GM23338 (cell line): ENCODE results near the gene BFAR. TPM values are rescaled to one million over a fixed set of nuclear protein-coding genes. Genes with fewer than 3 reads are reported as not detected.

Experiments
- ATAC-seq: fragments of 200-7000 bp; cut with Tn5 transposase; 3 replicates; pipeline ENCODE4 v1.9.1; 2020
- DNase-seq: peaks from one replicate; pipeline ENCODE4 v3.0.0-alpha.2; 2015; ENCODE audit warnings: low spot score
- H2AFZ ChIP-seq: fragments of 200-600 bp; sonication (generic); 2 replicates; pipeline ENCODE4 v1.8.0; 2016; ENCODE audit warnings: antibody characterized with exemption, mild to moderate bottlenecking, moderate library complexity
- H3F3A ChIP-seq: fragments of 200-600 bp; sonication (generic); replicated peaks from 2 replicates; pipeline ENCODE4 v1.8.0; 2017; ENCODE audit warnings: antibody characterized with exemption, mixed run types, low read depth
- H3K27ac ChIP-seq: fragments of 200-600 bp; sonication (generic); 2 replicates; pipeline ENCODE4 v1.6.1; 2016; ENCODE audit warnings: low read depth
- H3K27me3 ChIP-seq: fragments of 200-600 bp; sonication (generic); 2 replicates; pipeline ENCODE4 v1.8.0; 2016; ENCODE audit warnings: mild to moderate bottlenecking, mixed run types, moderate library complexity; ENCODE audit not compliant: insufficient read depth
- H3K36me3 ChIP-seq: fragments of 200-600 bp; sonication (generic); 2 replicates; pipeline ENCODE4 v1.8.0; 2016; ENCODE audit warnings: mild to moderate bottlenecking; ENCODE audit not compliant: insufficient read depth
- H3K4me1 ChIP-seq: fragments of 200-600 bp; sonication (generic); 2 replicates; pipeline ENCODE4 v1.8.0; 2016; ENCODE audit warnings: mild to moderate bottlenecking, moderate library complexity; ENCODE audit not compliant: insufficient read depth
- H3K4me2 ChIP-seq: fragments of 200-600 bp; sonication (generic); 2 replicates; pipeline ENCODE4 v1.7.1; 2017; ENCODE audit warnings: mixed run types
- H3K4me3 ChIP-seq: fragments of 200-600 bp; sonication (generic); 2 replicates; pipeline ENCODE4 v1.6.1; 2016; ENCODE audit warnings: mixed run types
- H3K79me2 ChIP-seq: fragments of 200-600 bp; sonication (generic); replicated peaks from 2 replicates; pipeline ENCODE4 v1.8.0; 2017; ENCODE audit warnings: mild to moderate bottlenecking; ENCODE audit not compliant: insufficient read depth
- H3K9me2 ChIP-seq: fragments of 200-600 bp; sonication (generic); 2 replicates; pipeline ENCODE4 v1.8.0; 2017; ENCODE audit not compliant: insufficient read depth
- H4K20me1 ChIP-seq: fragments of 200-600 bp; sonication (generic); replicated peaks from 2 replicates; pipeline ENCODE4 v1.8.0; 2017; ENCODE audit warnings: mild to moderate bottlenecking; ENCODE audit not compliant: insufficient read depth
- H3K27ac Mint-ChIP-seq: 2 replicates; pipeline ENCODE4 v1.8.0; 2020; ENCODE audit warnings: inconsistent platforms, mild to moderate bottlenecking, moderate library complexity, mixed read lengths
- H3K27me3 Mint-ChIP-seq: 3 replicates; pipeline ENCODE4 v1.8.0; 2022; ENCODE audit warnings: low read depth, mild to moderate bottlenecking, moderate library complexity, mixed read lengths, inconsistent platforms; ENCODE audit not compliant: insufficient read depth, poor library complexity
- H3K36me3 Mint-ChIP-seq: 3 replicates; pipeline ENCODE4 v1.8.0; 2021; ENCODE audit warnings: low read depth, mild to moderate bottlenecking, inconsistent platforms, moderate library complexity, mixed read lengths
- H3K4me1 Mint-ChIP-seq: 3 replicates; pipeline ENCODE4 v1.8.0; 2020; ENCODE audit warnings: mild to moderate bottlenecking, inconsistent platforms, mixed read lengths
- H3K4me3 Mint-ChIP-seq: 3 replicates; pipeline ENCODE4 v1.8.0; 2021; ENCODE audit warnings: moderate library complexity, mild to moderate bottlenecking, inconsistent platforms, mixed read lengths
- H3K9me3 Mint-ChIP-seq: 3 replicates; pipeline ENCODE4 v1.8.0; 2020; ENCODE audit warnings: moderate library complexity, mild to moderate bottlenecking, inconsistent platforms, mixed read lengths
- CREB1 ChIP-seq: fragments of 250-450 bp; sonication (Bioruptor Pico); IDR thresholded peaks from 2 replicates; pipeline ENCODE4 v1.5.0; 2020; ENCODE audit warnings: low read depth, mild to moderate bottlenecking, moderate library complexity
- EZH2 ChIP-seq: fragments of 200-600 bp; sonication (generic); IDR thresholded peaks from one replicate; pipeline ENCODE4 v1.8.0; 2017; ENCODE audit warnings: antibody characterized with exemption, mild to moderate bottlenecking, low read depth; ENCODE audit not compliant: unreplicated experiment
- EZH2phosphoT487 ChIP-seq: fragments of 200-600 bp; sonication (generic); IDR thresholded peaks from one replicate; pipeline ENCODE4 v1.8.1; 2018; ENCODE audit warnings: antibody characterized with exemption; ENCODE audit not compliant: unreplicated experiment
- JUNB ChIP-seq: IDR thresholded peaks from one replicate; pipeline ENCODE4 v1.6.1; 2016; ENCODE audit warnings: antibody characterized with exemption; ENCODE audit not compliant: unreplicated experiment
- NANOG ChIP-seq: IDR thresholded peaks from 2 replicates; pipeline ENCODE4 v1.6.1; 2016; ENCODE audit warnings: antibody characterized with exemption, borderline replicate concordance
- POLR2AphosphoS5 ChIP-seq: IDR thresholded peaks from 2 replicates; pipeline ENCODE4 v1.6.1; 2016; ENCODE audit warnings: antibody characterized with exemption, low read depth
- STAT1 ChIP-seq: IDR thresholded peaks from one replicate; pipeline ENCODE4 v1.6.1; 2016; ENCODE audit warnings: antibody characterized with exemption; ENCODE audit not compliant: unreplicated experiment
- ZNF114 ChIP-seq: fragments of 250-450 bp; sonication (Bioruptor Pico); IDR thresholded peaks from 2 replicates; pipeline ENCODE4 v1.5.0; 2020; ENCODE audit warnings: mild to moderate bottlenecking, moderate library complexity
- ZNF331 ChIP-seq: fragments of 250-450 bp; sonication (Bioruptor Pico); IDR thresholded peaks from 2 replicates; pipeline ENCODE4 v1.5.0; 2020; ENCODE audit warnings: low read depth, mild to moderate bottlenecking, moderate library complexity
- polyA plus RNA-seq: library from polyadenylated mRNA; unstranded; fragments of >200 nt; fragmentation: Nextera tagmentation; extraction: Ambion mirVana; gene quantifications from 2 replicates; pipeline ENCODE4 v1.2.1, GENCODE V29; 2016
- total RNA-seq: library from RNA; depleted of rRNA; stranded (reverse); fragments of >200 nt; shearing (Covaris generic); gene quantifications from 2 replicates; pipeline ENCODE4 v1.2.3, GENCODE V29; 2014
- TF ChIP-seq, protein P1 (sequence below): IDR thresholded peaks from one replicate; pipeline ENCODE4 v1.6.1; 2018; ENCODE audit warnings: antibody characterized with exemption; ENCODE audit not compliant: unreplicated experiment
- TF ChIP-seq, protein P2 (sequence below): IDR thresholded peaks from 2 replicates; pipeline ENCODE4 v1.6.1; 2016; ENCODE audit warnings: antibody characterized with exemption
- TF ChIP-seq, protein P3 (sequence below): fragments of 250-450 bp; sonication (Bioruptor Pico); IDR thresholded peaks from 2 replicates; pipeline ENCODE4 v1.5.0; 2020; ENCODE audit warnings: mild to moderate bottlenecking, moderate library complexity
- TF ChIP-seq, protein P4 (sequence below), 2 experiments: fragments of 200-600 bp in 1 of 2; sonication (generic) in 1 of 2; conservative IDR thresholded peaks; 2 replicates each; pipeline versions ENCODE4 v1.5.1 to v1.6.1; 2016 to 2017; ENCODE audit warnings: antibody characterized with exemption in 2 of 2, low read depth in 2 of 2, mild to moderate bottlenecking in 2 of 2, moderate library complexity in 1 of 2

The BFAR gene
- total and polyA plus RNA-seq, 2 experiments from 2014 or later: 54.4 to 126 TPM

DNA sequence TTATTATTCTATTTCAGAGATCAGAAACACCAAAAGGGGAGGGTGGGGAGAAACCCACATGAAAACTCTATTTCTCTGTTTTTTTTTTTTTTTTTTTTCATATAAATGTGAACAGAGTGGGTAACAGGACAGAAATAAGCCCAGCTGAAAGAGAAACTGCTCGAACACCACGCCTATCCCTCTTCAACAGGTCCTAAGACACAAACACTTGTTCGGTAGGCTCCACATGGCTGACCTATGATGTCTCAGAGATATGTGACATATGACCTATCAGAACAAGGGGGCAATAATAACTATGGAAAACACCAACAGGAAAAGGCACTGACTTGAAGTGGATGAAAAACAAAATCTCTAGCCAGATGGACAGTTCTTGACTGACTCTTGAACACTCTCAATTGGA lies 47.5 kb upstream of the BFAR start:
- TF ChIP-seq EZH2phosphoT487 (no peak), ZNF114 (CRISPR knock-in tag) (no peak), ZNF331 (no peak), STAT1 (no peak), JUNB (no peak), NANOG (no peak), POLR2AphosphoS5 (no peak), CREB1 (CRISPR knock-in tag) (no peak), EZH2 (no peak)
- TF ChIP-seq, protein P1, sequence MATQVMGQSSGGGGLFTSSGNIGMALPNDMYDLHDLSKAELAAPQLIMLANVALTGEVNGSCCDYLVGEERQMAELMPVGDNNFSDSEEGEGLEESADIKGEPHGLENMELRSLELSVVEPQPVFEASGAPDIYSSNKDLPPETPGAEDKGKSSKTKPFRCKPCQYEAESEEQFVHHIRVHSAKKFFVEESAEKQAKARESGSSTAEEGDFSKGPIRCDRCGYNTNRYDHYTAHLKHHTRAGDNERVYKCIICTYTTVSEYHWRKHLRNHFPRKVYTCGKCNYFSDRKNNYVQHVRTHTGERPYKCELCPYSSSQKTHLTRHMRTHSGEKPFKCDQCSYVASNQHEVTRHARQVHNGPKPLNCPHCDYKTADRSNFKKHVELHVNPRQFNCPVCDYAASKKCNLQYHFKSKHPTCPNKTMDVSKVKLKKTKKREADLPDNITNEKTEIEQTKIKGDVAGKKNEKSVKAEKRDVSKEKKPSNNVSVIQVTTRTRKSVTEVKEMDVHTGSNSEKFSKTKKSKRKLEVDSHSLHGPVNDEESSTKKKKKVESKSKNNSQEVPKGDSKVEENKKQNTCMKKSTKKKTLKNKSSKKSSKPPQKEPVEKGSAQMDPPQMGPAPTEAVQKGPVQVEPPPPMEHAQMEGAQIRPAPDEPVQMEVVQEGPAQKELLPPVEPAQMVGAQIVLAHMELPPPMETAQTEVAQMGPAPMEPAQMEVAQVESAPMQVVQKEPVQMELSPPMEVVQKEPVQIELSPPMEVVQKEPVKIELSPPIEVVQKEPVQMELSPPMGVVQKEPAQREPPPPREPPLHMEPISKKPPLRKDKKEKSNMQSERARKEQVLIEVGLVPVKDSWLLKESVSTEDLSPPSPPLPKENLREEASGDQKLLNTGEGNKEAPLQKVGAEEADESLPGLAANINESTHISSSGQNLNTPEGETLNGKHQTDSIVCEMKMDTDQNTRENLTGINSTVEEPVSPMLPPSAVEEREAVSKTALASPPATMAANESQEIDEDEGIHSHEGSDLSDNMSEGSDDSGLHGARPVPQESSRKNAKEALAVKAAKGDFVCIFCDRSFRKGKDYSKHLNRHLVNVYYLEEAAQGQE: no peak
- TF ChIP-seq, protein P2, sequence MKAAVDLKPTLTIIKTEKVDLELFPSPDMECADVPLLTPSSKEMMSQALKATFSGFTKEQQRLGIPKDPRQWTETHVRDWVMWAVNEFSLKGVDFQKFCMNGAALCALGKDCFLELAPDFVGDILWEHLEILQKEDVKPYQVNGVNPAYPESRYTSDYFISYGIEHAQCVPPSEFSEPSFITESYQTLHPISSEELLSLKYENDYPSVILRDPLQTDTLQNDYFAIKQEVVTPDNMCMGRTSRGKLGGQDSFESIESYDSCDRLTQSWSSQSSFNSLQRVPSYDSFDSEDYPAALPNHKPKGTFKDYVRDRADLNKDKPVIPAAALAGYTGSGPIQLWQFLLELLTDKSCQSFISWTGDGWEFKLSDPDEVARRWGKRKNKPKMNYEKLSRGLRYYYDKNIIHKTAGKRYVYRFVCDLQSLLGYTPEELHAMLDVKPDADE: no peak
- TF ChIP-seq, protein P3, sequence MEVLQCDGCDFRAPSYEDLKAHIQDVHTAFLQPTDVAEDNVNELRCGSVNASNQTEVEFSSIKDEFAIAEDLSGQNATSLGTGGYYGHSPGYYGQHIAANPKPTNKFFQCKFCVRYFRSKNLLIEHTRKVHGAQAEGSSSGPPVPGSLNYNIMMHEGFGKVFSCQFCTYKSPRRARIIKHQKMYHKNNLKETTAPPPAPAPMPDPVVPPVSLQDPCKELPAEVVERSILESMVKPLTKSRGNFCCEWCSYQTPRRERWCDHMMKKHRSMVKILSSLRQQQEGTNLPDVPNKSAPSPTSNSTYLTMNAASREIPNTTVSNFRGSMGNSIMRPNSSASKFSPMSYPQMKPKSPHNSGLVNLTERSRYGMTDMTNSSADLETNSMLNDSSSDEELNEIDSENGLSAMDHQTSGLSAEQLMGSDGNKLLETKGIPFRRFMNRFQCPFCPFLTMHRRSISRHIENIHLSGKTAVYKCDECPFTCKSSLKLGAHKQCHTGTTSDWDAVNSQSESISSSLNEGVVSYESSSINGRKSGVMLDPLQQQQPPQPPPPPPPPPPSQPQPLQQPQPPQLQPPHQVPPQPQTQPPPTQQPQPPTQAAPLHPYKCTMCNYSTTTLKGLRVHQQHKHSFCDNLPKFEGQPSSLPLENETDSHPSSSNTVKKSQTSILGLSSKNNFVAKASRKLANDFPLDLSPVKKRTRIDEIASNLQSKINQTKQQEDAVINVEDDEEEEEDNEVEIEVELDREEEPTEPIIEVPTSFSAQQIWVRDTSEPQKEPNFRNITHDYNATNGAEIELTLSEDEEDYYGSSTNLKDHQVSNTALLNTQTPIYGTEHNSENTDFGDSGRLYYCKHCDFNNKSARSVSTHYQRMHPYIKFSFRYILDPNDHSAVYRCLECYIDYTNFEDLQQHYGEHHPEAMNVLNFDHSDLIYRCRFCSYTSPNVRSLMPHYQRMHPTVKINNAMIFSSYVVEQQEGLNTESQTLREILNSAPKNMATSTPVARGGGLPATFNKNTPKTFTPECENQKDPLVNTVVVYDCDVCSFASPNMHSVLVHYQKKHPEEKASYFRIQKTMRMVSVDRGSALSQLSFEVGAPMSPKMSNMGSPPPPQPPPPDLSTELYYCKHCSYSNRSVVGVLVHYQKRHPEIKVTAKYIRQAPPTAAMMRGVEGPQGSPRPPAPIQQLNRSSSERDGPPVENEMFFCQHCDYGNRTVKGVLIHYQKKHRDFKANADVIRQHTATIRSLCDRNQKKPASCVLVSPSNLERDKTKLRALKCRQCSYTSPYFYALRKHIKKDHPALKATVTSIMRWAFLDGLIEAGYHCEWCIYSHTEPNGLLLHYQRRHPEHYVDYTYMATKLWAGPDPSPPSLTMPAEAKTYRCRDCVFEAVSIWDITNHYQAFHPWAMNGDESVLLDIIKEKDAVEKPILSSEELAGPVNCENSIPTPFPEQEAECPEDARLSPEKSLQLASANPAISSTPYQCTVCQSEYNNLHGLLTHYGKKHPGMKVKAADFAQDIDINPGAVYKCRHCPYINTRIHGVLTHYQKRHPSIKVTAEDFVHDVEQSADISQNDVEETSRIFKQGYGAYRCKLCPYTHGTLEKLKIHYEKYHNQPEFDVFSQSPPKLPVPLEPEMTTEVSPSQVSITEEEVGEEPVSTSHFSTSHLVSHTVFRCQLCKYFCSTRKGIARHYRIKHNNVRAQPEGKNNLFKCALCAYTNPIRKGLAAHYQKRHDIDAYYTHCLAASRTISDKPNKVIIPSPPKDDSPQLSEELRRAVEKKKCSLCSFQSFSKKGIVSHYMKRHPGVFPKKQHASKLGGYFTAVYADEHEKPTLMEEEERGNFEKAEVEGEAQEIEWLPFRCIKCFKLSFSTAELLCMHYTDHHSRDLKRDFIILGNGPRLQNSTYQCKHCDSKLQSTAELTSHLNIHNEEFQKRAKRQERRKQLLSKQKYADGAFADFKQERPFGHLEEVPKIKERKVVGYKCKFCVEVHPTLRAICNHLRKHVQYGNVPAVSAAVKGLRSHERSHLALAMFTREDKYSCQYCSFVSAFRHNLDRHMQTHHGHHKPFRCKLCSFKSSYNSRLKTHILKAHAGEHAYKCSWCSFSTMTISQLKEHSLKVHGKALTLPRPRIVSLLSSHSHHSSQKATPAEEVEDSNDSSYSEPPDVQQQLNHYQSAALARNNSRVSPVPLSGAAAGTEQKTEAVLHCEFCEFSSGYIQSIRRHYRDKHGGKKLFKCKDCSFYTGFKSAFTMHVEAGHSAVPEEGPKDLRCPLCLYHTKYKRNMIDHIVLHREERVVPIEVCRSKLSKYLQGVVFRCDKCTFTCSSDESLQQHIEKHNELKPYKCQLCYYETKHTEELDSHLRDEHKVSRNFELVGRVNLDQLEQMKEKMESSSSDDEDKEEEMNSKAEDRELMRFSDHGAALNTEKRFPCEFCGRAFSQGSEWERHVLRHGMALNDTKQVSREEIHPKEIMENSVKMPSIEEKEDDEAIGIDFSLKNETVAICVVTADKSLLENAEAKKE: no peak
- TF ChIP-seq, protein P4, sequence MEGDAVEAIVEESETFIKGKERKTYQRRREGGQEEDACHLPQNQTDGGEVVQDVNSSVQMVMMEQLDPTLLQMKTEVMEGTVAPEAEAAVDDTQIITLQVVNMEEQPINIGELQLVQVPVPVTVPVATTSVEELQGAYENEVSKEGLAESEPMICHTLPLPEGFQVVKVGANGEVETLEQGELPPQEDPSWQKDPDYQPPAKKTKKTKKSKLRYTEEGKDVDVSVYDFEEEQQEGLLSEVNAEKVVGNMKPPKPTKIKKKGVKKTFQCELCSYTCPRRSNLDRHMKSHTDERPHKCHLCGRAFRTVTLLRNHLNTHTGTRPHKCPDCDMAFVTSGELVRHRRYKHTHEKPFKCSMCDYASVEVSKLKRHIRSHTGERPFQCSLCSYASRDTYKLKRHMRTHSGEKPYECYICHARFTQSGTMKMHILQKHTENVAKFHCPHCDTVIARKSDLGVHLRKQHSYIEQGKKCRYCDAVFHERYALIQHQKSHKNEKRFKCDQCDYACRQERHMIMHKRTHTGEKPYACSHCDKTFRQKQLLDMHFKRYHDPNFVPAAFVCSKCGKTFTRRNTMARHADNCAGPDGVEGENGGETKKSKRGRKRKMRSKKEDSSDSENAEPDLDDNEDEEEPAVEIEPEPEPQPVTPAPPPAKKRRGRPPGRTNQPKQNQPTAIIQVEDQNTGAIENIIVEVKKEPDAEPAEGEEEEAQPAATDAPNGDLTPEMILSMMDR (conservative IDR thresholded peaks at IDR 0.05; ENCODE audit: low read depth in 2 of 2): no peak
- Histone ChIP-seq H3K27ac (no peak overlapping the region), H3K27me3 (no peaks in the 10 kb centered on the region), H3K4me2 (no peak overlapping the region), H3K4me1 (no peaks in the 10 kb centered on the region), H2AFZ (no peak overlapping the region), H3K36me3 (peaks cover 29% of the 10 kb centered on the region), H4K20me1 (no peaks in the 10 kb centered on the region), H3K4me3 (no peak overlapping the region), H3K79me2 (no peaks in the 10 kb centered on the region), H3K9me2 (no peaks in the 10 kb centered on the region), H3F3A (no peaks in the 10 kb centered on the region)
- no peaks in the 10 kb centered on the region for H3K4me1 Mint-ChIP-seq
- no peak overlapping the region for H3K4me3 Mint-ChIP-seq
- H3K27ac Mint-ChIP-seq: no peak overlapping the region
- no peaks in the 10 kb centered on the region for H3K27me3 Mint-ChIP-seq
- no peak for DNase-seq
- no peaks in the 10 kb centered on the region for H3K9me3 Mint-ChIP-seq
- ATAC-seq: no peak
- H3K36me3 Mint-ChIP-seq: peaks cover 67% of the 10 kb centered on the region
